Measurements from ENCODE around the gene MEGF11.

Gene MEGF11

DNA sequence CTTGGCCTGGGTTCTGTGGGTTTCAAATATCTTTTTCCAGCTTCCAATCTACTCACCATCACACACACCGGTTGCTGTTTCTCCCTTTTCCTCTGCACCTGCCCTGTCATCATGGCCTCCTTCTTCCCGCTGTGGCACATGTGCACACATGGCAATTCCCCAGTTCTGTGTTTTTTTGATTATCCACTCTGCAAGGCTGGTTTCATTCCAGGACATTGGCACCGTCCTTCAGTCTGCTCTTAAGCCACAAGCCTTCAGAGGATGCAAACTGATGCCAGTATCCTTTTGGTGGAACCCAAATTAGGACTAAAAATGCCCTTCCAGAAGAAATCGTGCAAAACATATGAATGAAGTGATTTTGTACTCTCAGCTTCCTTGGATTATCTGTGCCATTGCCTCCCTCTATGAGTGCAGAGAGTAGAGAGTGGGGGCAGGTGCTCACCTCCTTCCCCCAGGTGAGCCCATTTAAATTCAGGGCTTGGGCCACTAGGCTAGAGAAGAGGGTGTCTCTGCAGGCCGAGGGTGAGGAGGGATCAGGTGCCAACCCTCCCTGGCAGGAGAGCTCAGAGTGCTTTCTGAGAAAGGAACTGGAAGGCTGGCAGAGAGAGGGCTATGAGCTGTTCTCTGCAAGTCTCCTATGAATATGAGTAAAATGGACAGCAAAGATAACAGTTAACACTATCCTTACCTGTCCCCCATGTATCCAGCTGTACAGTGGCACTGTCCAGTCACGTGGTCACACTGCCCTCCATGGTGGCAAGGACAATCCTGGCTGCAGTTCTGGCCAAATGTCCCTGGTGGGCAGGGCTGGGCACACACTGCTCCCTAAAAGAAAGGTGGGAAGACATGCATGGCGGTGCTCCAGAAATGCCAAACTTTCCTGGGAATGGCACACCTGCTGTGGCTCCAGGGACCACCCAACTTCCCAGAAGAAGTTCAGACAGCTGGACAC, 283.4 kb downstream of the MEGF11 start:
- no peak for DNase-seq (ENCODE audit: low read depth)

DNA sequence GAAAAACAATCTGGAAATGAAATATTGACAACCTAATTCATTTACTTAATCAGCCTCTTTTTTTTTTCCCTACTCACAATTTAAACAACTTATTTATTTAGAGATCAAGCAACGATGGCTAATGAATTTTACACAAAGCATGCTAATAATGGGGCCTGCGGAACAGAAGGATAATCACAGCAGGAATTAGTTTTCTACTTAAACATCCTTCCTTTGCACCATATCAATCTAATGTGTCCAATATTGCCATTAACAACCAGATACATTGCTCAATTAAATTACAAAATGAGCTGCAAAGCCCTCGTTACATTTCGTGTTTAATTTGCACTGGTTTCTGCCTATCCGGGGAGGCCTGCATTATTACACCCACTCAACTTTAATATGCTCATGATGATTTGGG, 285.0 kb downstream of the MEGF11 start:
- no peak for DNase-seq (ENCODE audit: low read depth)

DNA sequence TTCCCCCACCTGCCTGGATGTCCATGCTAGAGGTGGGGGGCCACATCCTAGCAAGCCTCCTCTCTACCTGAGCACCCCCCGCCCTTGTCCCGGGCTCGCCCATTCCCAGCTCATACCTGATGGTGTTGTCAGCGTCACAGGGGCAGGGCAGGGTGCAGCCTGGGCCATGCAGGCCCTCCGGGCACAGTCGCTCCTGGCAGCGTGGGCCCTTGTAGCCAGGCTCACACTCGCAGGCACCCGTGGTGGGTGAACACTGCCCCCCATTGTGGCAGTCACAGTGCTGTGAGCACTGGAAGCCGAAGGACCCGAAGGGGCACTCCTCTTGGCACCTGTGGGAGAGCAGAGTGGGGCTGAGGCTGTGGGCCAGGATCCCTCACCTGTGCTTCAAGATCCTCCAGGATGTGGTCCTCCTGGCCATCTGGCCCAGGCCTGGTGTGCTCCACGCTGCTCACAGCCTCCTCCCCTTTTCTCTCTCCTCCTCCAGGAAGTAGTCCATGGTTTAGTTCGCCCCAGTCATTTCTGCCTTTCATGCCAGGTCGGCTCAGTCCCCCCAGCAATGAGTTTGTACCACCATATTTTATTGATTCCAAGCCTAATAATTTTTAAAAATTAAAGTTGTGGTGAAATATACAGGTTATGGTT, 288.6 kb downstream of the MEGF11 start:
- DNase-seq (ENCODE audit: low read depth), result no peak

DNA sequence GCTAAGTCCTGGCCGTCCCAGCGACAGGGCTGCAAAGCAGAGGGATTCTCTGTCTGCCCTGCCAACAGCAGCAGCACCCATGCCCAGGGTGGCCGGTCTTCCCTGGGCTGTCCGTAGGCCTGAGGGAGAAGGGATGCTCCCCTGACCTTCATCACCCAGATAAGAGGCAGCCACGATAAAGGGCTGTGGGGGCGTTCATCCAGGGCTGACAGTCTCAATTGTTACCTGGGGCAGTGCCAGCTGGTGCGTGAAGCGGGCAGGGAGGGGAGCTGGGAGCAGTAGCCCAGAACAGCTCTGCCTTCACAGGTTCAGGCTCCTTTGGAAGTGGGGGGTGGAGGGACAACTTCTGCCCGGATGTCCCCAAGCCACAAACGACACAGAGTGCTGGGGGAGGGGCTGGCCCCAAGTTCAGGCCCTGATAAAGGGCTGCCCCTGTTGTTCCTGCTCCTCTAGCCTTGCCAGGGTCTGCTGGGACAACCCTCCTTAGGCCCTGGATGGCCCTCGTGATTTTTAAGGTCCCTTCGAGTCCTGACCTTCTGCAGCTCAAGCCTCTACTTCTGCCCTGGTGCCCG, 289.6 kb downstream of the MEGF11 start:
- no peak for DNase-seq (ENCODE audit: low read depth)

DNA sequence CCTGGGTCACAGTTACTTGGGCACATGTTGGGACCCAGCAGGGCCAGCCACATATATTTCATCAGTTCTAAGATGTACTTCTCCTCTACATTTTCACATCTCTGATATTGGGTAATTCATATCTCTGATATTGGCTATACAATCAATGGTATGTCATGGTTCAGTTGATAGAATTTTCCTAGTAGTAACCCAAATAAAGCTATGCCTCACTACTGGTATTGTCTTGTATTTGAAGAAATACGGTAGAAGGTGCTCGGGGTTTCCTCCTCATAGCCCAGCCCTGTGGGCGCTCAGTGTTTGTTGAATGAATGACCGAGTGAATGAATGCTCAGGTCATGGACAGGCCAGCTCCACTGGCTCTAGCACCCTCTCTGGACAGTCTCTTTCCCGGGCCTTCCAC, 290.2 kb downstream of the MEGF11 start:
- no peak for DNase-seq (ENCODE audit: low read depth)

DNA sequence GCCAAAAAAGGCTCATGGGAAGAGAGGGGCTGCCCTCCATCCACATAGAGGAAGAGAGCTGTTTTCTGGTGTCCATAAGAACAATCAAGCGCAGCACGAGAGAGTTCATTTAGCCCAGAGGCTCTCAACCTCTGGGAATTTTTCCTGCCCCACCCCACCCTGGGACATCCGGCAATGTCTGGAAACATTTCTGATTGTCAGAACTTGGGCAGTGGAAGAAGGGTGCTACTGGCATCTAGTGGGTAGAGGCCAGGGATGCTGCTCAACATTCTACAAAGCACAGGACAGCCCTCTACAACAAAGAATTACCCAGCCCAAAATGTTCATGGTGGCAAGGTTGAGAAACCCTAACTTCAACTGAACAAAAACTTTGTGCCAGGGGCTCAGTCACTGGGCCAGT, 291.4 kb downstream of the MEGF11 start:
- DNase-seq (ENCODE audit: low read depth), result no peak

DNA sequence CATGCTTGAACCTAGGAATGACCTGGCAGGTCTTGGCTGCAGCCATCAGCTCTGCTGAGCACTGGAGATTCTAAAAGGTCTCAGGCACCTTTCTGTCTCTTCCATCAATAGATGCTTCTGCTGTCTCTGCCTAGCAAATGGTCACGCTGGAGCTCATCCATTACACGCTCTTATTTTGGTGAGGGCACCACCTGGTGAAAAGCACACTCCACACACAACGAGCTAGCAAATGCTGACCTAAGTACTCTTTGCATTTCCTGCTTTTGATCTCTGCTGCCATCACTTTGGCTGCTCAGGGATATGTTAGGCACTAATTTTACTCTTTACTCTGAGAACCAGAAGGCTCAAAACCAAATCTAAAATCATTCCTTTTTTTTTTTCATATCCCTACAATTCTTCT, 293.0 kb downstream of the MEGF11 start:
- DNase-seq (ENCODE audit: low read depth), result no peak

DNA sequence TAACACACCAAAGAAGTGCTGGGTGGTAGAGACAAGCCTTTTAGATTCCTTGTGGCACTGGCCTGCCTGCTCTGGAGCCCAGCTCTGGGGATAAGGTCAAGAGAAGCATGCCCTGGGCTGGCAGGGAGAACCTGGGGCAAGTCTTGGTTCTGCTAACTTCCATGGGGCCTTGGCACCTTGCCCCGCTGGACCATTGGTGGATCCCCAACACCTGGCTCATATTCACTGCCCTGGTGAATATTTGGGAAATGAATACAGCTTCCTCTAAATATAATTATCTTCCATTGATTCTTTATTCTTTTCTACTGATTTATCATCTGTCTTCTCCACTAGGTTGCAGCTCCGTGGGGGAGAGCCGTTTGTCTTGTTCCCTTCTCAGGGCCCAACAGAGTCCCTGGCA, 294.7 kb downstream of the MEGF11 start:
- no peak for DNase-seq (ENCODE audit: low read depth)

DNA sequence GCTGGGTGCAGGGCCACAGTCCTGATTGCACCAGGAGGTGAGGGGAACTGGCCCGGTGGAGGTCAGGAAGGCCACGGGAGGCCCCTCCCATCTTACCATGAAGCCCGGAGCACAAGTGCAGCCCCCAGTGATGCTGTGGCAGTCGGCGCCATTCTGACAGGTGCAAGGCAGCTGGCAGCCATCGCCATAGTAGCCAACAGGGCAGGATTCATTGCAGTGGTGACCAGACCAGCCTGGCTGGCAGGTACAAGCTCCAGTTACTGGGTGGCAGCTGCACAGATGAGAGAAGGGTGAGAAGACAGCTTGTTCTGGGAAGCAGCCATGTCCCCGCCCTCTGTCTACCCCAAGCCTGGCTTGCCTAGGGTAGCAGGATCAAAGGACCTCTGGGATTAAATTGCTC, 296.1 kb downstream of the MEGF11 start:
- DNase-seq (ENCODE audit: low read depth), result no peak

DNA sequence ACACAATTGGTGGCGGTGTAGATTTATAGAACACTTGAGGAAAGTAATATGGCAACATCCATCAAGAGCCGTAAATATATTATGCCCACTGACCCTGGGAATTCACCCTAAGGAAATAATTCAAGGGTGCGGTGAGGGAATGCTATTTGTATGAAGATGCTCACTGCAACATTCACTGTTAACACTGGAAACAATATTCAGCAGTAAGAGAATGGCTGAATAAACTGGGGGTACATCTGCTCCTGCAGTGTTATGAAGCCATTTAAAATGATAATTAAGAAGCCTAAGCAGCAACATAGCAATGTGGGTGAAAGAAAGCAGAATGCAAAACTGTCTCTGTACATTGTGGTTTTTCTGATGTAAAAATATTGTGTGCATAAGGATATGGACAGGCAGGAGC, 296.7 kb downstream of the MEGF11 start:
- DNase-seq (ENCODE audit: low read depth), result no peak

DNA sequence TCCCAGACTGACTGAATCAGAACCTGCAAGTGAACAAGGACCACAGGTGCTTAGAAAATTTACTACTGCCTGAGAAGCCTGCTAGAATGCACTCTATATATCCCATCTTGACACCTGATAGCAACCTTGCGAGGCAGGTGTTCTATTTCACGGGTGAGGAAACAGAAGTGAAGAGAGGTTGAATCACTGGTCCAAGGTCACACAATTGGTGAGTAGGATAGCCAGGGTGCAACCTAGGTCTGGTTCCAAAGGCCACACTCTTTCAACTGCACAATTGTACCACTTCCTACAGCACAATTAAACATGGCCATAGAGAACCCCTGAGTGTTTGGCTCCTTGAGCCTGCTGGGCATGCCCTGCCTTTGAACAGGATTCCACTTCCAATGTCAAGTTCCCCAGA, 297.2 kb downstream of the MEGF11 start:
- no peak for DNase-seq (ENCODE audit: low read depth)

DNA sequence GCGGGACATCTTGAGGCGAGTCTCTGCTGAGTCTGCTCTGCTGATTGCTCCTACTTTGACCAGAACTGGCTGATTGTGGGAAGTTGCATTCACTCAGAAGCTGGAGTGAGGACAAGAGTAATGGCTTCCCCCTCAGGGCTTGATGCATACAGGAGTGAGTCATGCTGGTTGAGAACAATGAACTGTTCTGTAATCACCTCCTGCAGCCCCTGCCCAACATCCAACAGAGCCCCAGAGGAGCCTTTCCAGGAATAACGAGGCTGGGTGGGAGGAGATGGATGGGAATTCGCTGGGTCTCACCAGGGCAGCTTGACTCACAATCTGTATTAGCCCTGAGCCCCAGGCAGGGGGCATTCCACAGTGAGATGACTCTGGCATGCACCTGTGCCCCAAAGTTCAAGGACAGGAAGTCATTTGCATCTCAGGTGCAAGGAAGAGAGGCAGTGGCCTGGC, 299.2 kb downstream of the MEGF11 start:
- DNase-seq (ENCODE audit: low read depth), result no peak

DNA sequence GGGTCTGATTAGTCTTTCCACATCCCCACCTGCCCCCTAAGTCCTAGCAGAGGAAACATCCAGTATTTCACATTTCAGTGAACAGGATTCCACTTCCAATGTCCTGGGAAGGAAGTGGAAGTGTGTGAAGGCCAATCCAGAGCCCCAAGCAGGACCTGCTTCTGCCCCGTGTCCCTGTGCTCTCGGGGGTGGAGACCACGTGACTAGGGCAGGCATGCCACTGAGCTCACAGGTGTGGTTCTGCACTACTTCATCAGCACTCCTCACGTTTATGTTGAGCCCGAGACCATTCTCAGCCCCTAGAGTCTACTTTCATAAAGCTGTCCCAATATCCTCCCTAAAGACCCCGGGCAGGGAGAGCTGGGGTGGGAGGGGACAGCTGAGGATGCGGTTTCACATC, 299.9 kb downstream of the MEGF11 start:
- DNase-seq (ENCODE audit: low read depth), result no peak

DNA sequence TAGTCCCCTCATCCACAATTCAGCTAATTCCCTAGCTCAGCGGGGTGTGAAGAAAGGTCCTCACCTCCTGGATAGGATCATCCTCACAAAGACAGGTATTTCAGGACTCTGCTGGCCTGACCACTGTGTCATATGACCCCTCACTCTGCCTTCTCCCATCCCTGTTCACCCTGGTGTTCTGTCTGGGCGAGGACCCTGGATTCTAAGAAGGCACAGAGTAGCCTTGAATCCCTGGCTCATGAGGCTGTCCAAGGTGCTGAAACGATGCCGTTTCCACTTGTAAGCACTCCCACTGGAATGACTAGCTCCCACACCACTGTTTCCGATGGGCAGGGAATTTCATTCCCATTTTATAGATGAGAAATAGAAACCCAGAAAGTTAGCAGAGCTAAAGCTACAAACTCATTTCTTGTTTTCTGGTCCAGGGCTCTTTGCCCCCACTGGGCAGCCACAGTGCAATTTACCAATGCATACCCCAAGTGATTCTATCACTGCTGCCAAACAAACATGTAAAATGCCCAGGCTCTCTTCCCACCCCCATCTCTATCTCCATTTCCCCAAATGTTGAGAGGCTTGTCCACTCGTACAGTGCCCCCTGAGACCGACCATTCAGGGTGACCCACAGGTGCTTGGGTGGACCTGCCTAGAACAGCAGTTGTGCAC, 301.0 kb downstream of the MEGF11 start:
- DNase-seq (ENCODE audit: low read depth), result no peak

DNA sequence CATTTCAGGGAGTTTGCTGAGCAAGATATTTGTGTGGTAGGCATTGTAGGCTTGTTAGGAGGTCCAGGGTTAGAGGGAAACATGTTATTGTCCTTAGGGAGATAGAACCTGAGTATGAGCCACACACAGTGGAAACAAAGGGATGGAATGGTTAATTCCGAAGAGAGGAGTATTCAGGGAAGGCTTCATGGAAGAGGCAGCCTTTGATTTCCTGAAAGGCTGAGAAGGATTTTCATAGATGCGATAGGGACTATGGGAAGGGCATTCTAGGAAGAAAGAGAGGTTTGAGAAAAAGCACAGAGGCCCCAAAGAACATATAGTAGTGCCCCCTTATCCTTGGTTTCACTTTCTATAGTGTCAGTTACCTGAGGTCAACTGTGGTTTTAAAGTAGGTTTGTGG, 302.5 kb downstream of the MEGF11 start:
- no peak for DNase-seq (ENCODE audit: low read depth)

DNA sequence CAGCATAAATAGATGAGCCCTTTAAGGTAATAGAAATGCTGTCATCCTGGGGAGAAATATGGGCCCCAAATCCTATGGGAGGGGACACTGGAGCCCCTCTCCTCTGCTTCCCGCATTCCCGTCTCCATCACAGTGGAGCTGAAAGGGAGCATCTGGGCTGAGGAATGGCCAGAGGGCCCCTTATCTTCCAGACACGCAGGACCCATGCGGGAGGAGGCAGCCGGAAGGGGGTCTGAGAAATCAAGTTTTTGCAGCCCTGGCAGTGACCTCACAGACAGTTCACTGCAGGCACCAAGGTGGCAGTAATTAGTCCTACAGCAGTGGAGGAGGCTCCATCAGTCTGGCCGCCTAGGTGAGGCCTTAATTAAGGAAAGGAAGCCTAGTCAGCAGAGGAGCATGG, 304.1 kb downstream of the MEGF11 start:
- DNase-seq (ENCODE audit: low read depth), result no peak

DNA sequence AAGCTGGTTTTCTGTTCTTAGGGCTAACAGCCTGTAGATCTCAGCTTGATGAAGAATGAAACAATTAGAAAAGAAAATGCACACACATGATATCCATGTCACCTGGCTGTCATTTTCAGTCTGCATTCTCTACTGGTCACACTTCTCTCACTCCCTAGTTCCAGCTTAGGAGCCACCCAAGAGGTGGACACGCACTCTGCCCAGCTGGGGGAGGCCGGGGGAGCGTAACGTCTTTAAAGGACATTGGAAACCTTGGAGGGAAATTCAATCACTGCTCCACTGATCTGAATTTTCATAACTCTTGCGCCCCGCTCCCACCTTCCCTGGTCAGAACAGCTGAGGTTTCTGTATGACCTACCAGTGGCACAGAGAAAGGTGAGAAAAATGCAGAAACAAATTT, 304.5 kb downstream of the MEGF11 start:
- DNase-seq (ENCODE audit: low read depth), result no peak

DNA sequence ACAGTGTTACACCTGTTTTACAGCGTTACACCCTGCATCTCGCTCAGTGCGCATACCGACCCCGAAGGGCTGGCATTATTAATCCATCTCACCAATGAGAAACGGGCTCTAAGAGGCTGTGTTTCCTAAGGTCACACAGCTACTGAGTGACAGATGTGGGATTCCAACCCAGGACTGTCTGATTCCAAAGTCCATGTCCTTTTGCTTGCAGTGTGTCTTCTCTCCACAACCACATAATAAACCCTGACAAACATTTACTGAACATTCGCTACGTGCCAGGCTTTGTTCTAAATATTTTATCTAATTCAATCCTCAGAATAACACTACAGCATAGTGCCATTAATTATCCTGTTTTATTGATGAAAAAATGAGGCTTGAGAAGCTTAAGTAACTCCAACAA, 305.2 kb downstream of the MEGF11 start:
- no peak for DNase-seq (ENCODE audit: low read depth)

DNA sequence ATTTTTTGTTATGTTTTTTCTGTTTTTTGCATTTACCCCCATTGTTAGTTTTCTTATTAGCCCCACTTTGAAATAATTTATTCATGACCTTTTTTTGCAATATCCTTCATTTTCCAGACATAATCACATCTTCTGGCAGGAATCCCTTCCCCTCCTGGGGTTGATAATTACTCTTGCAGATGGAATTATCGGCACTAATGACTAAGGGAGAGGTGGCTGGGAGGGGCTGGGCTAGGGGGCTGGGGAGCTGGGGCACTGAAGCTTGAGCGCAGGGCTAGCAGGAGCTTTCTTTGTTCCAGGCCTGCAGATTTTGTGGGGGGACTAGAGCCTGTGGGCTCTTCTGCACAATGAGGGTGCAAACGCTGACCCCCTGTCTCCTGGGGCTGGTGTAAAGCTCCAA, 306.5 kb downstream of the MEGF11 start:
- no peak for DNase-seq (ENCODE audit: low read depth)

DNA sequence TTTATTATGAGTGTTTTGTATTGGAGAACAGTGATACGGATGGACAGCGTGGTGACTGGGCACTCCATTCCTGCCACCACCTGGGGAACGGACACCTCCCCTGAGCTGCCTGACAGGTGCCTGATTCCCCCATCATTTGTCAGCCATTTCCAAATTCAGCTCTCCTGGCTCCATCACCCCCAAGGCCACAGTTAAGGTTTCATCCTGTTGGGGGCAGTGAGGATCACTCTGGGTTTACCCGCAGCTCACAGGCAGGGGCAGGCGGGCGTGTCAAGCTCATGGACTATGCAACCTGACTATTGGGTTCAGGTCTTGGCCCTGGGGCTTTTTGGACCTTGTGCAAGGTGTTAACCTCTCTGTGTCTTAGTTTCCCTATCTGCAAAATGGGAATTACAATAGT, 307.9 kb downstream of the MEGF11 start:
- DNase-seq (ENCODE audit: low read depth), result no peak

DNA sequence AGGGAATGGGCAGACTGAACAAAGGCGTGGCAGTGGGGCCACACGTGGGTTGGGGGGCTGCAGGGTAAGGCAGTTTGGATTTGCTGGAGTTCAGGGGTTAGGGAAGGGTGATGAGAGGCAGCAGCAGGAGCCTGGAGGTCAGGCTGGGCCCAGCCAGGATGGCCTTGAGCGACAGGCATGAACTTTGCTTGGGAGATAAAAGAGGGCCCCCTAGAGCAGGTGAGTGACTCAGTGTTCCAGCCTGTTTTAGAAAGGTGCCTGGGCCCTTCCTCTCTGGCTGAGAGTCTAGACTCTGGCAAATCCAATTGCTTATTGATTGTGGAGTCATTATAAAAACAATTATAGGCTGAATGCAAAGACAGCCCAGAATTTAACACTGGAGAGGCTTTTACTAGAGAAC, 309.1 kb downstream of the MEGF11 start:
- DNase-seq (ENCODE audit: low read depth), result no peak

DNA sequence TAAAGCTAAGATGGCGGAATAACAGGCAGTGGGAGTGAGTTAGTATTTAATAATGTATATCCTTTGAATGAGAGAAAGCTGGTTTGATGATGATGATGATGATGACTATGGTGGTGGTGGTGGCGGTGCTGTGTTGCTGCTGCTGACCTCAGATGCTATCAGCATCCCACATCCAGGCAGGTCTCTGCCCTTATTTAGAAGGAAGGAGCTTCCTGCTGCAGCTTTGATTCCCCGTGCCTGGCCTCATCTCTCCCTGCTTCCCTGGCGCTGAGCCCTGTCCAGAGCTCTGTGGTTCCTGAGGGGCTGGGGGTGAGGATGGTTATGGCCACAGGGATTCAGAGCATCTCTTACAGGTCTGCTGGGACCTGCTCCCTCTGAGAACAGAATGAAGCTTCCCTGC, 311.1 kb downstream of the MEGF11 start:
- no peak for DNase-seq (ENCODE audit: low read depth)

DNA sequence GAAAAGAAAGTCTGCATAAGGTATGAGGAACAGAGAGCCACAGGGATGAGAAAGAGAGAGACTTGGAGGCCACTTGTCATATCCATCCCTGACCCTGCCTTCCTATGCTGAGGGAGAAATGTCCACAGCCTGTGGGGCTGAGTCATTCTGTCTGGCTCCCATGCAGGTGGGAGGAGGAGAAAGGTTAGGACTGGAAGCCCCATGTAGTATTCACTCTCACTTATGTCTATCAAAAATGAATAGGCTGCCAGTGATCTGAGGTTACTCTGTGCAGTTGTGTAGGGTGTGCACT, 313.0 kb downstream of the MEGF11 start:
- no peak for DNase-seq (ENCODE audit: low read depth)
